ENCODE results near the gene RPL14. TPM values are rescaled to one million over a fixed set of nuclear protein-coding genes. Genes with fewer than 3 reads are reported as not detected.

The RPL14 gene
- polyA plus RNA-seq, 2 of the 4 experiments (the other 2 are of a cell fraction): 488 to 682 TPM

DNA sequence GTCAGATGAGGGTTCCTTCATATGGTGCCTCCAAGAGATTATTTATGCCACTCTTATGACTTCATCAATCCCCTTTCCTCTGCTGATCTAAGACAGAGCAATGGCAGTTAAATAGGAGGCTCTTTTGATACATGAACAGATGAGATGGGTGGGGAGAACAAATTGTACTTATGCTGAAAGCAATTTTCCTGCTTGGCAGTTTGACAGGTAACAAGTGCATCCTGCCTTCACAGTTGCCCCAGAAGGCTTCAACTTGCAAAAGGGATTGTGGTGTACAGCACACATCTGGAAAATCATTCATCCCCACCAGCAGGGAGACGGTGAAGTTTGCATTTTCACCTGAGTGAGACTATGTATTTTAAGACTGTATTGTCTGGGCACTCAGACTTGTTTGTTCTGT, 42.9 kb upstream of the RPL14 start:
- no peak for ATAC-seq

DNA sequence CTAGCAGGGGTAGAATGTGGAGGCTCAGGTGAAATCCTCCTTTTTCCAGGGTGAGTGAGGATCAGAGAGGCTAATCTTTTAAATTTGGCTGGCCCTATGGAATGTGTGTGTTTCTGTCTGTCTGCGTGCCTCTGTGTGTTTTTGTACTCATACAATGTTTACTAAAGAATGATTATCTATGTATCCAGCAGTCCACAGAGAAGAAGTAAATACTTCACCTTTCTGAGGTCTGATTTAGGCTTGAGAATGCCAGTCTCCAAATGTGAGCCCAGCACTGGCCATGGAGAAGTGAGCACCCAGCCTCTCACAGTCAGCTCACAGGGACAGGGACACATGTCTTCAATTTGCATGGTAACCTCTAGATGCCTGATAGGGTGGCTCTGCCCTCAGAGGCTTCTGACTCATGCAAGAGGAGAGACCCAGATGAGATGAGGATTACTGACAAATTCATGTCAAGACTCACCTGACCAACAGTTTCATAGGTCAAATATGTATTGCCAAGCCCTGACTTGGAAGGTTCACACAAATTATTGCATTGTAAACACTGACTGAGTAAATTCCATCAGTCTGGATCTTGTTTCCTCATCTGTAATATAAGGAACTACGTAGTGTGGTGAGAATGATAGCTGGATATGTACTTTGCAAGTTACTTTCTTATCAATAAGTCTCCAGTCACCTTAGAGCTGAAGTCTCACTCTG, 39.1 kb upstream of the RPL14 start:
- DNase-seq (ENCODE audit: low read depth in 1 of 2, low spot score in 1 of 2) (peak in 1 of 2 experiments; percentile 16), ATAC-seq (peak in 1 of 2 experiments; percentile 34; a peak in 2 of 6 replicates), FAIRE-seq (no peak)
- Histone ChIP-seq H3K27ac (no peak overlapping the region), H3K9me3 (no peaks in the 10 kb centered on the region), H3K4me2 (no peak overlapping the region), H3K4me1 (no peaks in the 10 kb centered on the region), H3K4me3 (no peak overlapping the region)
- CTCF ChIA-PET: no interaction called here
- POLR2A ChIA-PET: no interaction called here
- TF ChIP-seq PHF8 (IDR thresholded peaks at IDR 0.05; ENCODE audit: borderline replicate concordance, low read depth) (no peak), ESRRA (IDR thresholded peaks at IDR 0.05; ENCODE audit: borderline replicate concordance, low read length) (no peak), EHF (CRISPR knock-in tag; IDR thresholded peaks at IDR 0.05) (no peak), HDAC2 (IDR thresholded peaks at IDR 0.05) (no peak), HEYL (CRISPR knock-in tag; IDR thresholded peaks at IDR 0.05) (no peak), JUNB (IDR thresholded peaks at IDR 0.05) (no peak), MAFK (IDR thresholded peaks at IDR 0.05; ENCODE audit: partially characterized antibody) (no peak), JUN (IDR thresholded peaks at IDR 0.05) (no peak), EP300 (IDR thresholded peaks at IDR 0.05) (no peak)
- TF ChIP-seq, protein P1, sequence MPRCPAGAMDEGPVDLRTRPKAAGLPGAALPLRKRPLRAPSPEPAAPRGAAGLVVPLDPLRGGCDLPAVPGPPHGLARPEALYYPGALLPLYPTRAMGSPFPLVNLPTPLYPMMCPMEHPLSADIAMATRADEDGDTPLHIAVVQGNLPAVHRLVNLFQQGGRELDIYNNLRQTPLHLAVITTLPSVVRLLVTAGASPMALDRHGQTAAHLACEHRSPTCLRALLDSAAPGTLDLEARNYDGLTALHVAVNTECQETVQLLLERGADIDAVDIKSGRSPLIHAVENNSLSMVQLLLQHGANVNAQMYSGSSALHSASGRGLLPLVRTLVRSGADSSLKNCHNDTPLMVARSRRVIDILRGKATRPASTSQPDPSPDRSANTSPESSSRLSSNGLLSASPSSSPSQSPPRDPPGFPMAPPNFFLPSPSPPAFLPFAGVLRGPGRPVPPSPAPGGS (IDR thresholded peaks at IDR 0.05): no peak
- TF ChIP-seq, protein P2, sequence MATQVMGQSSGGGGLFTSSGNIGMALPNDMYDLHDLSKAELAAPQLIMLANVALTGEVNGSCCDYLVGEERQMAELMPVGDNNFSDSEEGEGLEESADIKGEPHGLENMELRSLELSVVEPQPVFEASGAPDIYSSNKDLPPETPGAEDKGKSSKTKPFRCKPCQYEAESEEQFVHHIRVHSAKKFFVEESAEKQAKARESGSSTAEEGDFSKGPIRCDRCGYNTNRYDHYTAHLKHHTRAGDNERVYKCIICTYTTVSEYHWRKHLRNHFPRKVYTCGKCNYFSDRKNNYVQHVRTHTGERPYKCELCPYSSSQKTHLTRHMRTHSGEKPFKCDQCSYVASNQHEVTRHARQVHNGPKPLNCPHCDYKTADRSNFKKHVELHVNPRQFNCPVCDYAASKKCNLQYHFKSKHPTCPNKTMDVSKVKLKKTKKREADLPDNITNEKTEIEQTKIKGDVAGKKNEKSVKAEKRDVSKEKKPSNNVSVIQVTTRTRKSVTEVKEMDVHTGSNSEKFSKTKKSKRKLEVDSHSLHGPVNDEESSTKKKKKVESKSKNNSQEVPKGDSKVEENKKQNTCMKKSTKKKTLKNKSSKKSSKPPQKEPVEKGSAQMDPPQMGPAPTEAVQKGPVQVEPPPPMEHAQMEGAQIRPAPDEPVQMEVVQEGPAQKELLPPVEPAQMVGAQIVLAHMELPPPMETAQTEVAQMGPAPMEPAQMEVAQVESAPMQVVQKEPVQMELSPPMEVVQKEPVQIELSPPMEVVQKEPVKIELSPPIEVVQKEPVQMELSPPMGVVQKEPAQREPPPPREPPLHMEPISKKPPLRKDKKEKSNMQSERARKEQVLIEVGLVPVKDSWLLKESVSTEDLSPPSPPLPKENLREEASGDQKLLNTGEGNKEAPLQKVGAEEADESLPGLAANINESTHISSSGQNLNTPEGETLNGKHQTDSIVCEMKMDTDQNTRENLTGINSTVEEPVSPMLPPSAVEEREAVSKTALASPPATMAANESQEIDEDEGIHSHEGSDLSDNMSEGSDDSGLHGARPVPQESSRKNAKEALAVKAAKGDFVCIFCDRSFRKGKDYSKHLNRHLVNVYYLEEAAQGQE (IDR thresholded peaks at IDR 0.05): no peak
- 21% methylated on average over 2 of the region's 2 CpGs for WGBS (ENCODE audit: missing lambda C conversion rate)

More for the DNA sequence above, 42.9 kb upstream of the RPL14 start:
- H3K4me3 ChIP-seq: no peak overlapping the region
- FAIRE-seq: no peak
- no peak overlapping the region for H3K4me2 ChIP-seq
- H3K4me1 ChIP-seq: no peaks in the 10 kb centered on the region
- ChIA-PET POLR2A (no interaction called here), CTCF (no interaction called here)
- DNase-seq (ENCODE audit: low read depth in 1 of 2, low spot score in 1 of 2): no peak
- H3K27ac ChIP-seq: no peak overlapping the region
- no peaks in the 10 kb centered on the region for H3K9me3 ChIP-seq
- WGBS (ENCODE audit: missing lambda C conversion rate): 0% methylated on average over 1 of the region's 1 CpG
- TF ChIP-seq ZNF302 (CRISPR knock-in tag; IDR thresholded peaks at IDR 0.05): no peak
- no peak for TF ChIP-seq CHD4 (IDR thresholded peaks at IDR 0.05; ENCODE audit: borderline replicate concordance)
- TF ChIP-seq, protein P3, sequence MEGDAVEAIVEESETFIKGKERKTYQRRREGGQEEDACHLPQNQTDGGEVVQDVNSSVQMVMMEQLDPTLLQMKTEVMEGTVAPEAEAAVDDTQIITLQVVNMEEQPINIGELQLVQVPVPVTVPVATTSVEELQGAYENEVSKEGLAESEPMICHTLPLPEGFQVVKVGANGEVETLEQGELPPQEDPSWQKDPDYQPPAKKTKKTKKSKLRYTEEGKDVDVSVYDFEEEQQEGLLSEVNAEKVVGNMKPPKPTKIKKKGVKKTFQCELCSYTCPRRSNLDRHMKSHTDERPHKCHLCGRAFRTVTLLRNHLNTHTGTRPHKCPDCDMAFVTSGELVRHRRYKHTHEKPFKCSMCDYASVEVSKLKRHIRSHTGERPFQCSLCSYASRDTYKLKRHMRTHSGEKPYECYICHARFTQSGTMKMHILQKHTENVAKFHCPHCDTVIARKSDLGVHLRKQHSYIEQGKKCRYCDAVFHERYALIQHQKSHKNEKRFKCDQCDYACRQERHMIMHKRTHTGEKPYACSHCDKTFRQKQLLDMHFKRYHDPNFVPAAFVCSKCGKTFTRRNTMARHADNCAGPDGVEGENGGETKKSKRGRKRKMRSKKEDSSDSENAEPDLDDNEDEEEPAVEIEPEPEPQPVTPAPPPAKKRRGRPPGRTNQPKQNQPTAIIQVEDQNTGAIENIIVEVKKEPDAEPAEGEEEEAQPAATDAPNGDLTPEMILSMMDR (IDR thresholded peaks at IDR 0.05): no peak
- TF ChIP-seq, protein P4, sequence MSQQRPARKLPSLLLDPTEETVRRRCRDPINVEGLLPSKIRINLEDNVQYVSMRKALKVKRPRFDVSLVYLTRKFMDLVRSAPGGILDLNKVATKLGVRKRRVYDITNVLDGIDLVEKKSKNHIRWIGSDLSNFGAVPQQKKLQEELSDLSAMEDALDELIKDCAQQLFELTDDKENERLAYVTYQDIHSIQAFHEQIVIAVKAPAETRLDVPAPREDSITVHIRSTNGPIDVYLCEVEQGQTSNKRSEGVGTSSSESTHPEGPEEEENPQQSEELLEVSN (IDR thresholded peaks at IDR 0.05; ENCODE audit: borderline replicate concordance, low read depth): no peak
- no peak for TF ChIP-seq ZFP36 (IDR thresholded peaks at IDR 0.05; ENCODE audit: borderline replicate concordance, partially characterized antibody)
- TF ChIP-seq HDAC2 (IDR thresholded peaks at IDR 0.05): no peak
- TF ChIP-seq GATA3 (IDR thresholded peaks at IDR 0.05; ENCODE audit: borderline replicate concordance): no peak
- TF ChIP-seq, protein P5, sequence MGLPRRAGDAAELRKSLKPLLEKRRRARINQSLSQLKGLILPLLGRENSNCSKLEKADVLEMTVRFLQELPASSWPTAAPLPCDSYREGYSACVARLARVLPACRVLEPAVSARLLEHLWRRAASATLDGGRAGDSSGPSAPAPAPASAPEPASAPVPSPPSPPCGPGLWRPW (IDR thresholded peaks at IDR 0.05): no peak
- no peak for TF ChIP-seq NFE2L2 (conservative IDR thresholded peaks at IDR 0.05; ENCODE audit: low read length)
- no peak for TF ChIP-seq CBX8 (IDR thresholded peaks at IDR 0.05)
- no peak for TF ChIP-seq MYC (IDR thresholded peaks at IDR 0.05; ENCODE audit: borderline replicate concordance, low read length)
